KMS-11 (cell line): ENCODE results near the gene NANOS2.
"Not testable (repeated sequence)": the region's sequence is repeated elsewhere in the genome, so short reads cannot be mapped to it uniquely, and the experiment has no call there.

Source experiments
- H2AFZ ChIP-seq: fragments of 200-600 bp; sonication (generic); 2 replicates; pipeline ENCODE4 v1.6.1; 2016; ENCODE audit warnings: antibody characterized with exemption, mixed run types, low read depth
- H3K27ac ChIP-seq: fragments of 200-600 bp; sonication (generic); 2 replicates; pipeline ENCODE4 v1.6.1; 2016; ENCODE audit warnings: mild to moderate bottlenecking, mixed run types
- H3K27me3 ChIP-seq: fragments of 200-600 bp; sonication (generic); 2 replicates; pipeline ENCODE4 v1.6.1; 2017; ENCODE audit warnings: mild to moderate bottlenecking, low read depth, mixed run types, moderate library complexity; ENCODE audit not compliant: insufficient read depth
- H3K36me3 ChIP-seq: fragments of 200-600 bp; sonication (generic); 2 replicates; pipeline ENCODE4 v1.6.1; 2017; ENCODE audit warnings: mild to moderate bottlenecking, mixed run types; ENCODE audit not compliant: insufficient read depth
- H3K4me1 ChIP-seq: fragments of 200-600 bp; sonication (generic); 2 replicates; pipeline ENCODE4 v1.6.1; 2016; ENCODE audit warnings: mild to moderate bottlenecking, low read depth, mixed run types; ENCODE audit not compliant: poor library complexity, severe bottlenecking
- H3K4me2 ChIP-seq: fragments of 200-600 bp; sonication (generic); 2 replicates; pipeline ENCODE4 v1.7.0; 2016; ENCODE audit warnings: mild to moderate bottlenecking, mixed run types
- H3K4me3 ChIP-seq: fragments of 200-600 bp; sonication (generic); IDR thresholded peaks from 2 replicates; pipeline ENCODE4 v1.6.1; 2017; ENCODE audit warnings: low read depth, low read length, mixed read lengths; ENCODE audit not compliant: insufficient read depth
- H3K79me2 ChIP-seq: fragments of 200-600 bp; sonication (generic); 2 replicates; pipeline ENCODE4 v1.6.1; 2016; ENCODE audit warnings: low read depth, mixed run types; ENCODE audit not compliant: insufficient read depth
- H3K9ac ChIP-seq: fragments of 200-600 bp; sonication (generic); 2 replicates; pipeline ENCODE4 v1.6.1; 2016; ENCODE audit warnings: mild to moderate bottlenecking, mixed run types
- H4K20me1 ChIP-seq: fragments of 200-600 bp; sonication (generic); 2 replicates; pipeline ENCODE4 v1.6.1; 2016; ENCODE audit warnings: mild to moderate bottlenecking, mixed run types; ENCODE audit not compliant: insufficient read depth
- TF ChIP-seq, protein P1 (sequence below): fragments of 200-600 bp; sonication (generic); conservative IDR thresholded peaks from 2 replicates; pipeline ENCODE4 v1.6.1; 2017; ENCODE audit warnings: low read depth, mild to moderate bottlenecking, antibody characterized with exemption, low read length, moderate library complexity, mixed read lengths

The NANOS2 gene

DNA sequence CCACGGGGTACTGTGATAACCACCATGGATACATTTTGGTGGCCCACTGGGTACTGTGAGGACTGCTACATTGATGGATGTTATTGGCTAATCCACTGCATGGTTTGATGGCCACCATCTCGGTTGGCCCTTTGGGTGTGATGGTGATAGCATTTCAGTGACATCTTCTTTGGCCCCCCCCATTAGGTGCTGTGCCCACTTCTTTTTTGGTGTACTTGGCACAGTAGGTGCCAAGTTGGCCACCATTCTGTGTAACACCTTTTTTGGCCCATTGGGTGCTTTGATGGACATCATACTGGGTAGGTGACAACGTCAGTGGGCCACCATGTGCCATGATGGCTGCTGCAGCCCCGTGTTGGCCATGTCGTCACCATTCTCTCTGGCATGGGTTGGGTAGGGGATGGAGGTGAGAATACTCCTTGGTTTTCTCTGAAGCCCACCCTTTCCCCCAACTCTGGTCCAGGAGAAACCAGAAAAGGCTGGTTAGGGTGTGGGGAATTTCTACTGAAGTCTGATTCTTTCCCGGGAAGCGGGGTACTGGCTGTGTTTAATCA lies 41.3 kb downstream of the NANOS2 start:
- TF ChIP-seq, protein P1, sequence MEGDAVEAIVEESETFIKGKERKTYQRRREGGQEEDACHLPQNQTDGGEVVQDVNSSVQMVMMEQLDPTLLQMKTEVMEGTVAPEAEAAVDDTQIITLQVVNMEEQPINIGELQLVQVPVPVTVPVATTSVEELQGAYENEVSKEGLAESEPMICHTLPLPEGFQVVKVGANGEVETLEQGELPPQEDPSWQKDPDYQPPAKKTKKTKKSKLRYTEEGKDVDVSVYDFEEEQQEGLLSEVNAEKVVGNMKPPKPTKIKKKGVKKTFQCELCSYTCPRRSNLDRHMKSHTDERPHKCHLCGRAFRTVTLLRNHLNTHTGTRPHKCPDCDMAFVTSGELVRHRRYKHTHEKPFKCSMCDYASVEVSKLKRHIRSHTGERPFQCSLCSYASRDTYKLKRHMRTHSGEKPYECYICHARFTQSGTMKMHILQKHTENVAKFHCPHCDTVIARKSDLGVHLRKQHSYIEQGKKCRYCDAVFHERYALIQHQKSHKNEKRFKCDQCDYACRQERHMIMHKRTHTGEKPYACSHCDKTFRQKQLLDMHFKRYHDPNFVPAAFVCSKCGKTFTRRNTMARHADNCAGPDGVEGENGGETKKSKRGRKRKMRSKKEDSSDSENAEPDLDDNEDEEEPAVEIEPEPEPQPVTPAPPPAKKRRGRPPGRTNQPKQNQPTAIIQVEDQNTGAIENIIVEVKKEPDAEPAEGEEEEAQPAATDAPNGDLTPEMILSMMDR: no peak
- no peak overlapping the region for H2AFZ ChIP-seq
- H3K4me2 ChIP-seq: no peak overlapping the region
- no peak overlapping the region for H3K27ac ChIP-seq
- H3K36me3 ChIP-seq: no peaks in the 10 kb centered on the region
- no peak overlapping the region for H3K4me3 ChIP-seq
- no peaks in the 10 kb centered on the region for H3K79me2 ChIP-seq
- no peaks in the 10 kb centered on the region for H4K20me1 ChIP-seq
- H3K9ac ChIP-seq: no peak overlapping the region
- H3K4me1 ChIP-seq: peaks cover 4% of the 10 kb centered on the region
- H3K27me3 ChIP-seq: peaks cover 54% of the 10 kb centered on the region; the same call in 1 of the 2 replicates

DNA sequence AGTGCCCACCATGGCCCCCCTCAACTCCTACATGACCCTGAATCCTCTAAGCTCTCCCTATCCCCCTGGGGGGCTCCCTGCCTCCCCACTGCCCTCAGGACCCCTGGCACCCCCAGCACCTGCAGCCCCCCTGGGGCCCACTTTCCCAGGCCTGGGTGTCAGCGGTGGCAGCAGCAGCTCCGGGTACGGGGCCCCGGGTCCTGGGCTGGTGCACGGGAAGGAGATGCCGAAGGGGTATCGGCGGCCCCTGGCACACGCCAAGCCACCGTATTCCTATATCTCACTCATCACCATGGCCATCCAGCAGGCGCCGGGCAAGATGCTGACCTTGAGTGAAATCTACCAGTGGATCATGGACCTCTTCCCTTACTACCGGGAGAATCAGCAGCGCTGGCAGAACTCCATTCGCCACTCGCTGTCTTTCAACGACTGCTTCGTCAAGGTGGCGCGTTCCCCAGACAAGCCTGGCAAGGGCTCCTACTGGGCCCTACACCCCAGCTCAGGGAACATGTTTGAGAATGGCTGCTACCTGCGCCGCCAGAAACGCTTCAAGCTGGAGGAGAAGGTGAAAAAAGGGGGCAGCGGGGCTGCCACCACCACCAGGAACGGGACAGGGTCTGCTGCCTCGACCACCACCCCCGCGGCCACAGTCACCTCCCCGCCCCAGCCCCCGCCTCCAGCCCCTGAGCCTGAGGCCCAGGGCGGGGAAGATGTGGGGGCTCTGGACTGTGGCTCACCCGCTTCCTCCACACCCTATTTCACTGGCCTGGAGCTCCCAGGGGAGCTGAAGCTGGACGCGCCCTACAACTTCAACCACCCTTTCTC lies 42.3 kb downstream of the NANOS2 start:
- Histone ChIP-seq H3K4me3 (no peak overlapping the region), H4K20me1 (no peaks in the 10 kb centered on the region), H2AFZ (no peak overlapping the region), H3K36me3 (no peaks in the 10 kb centered on the region), H3K27ac (no peak overlapping the region), H3K9ac (no peak overlapping the region), H3K4me2 (no peak overlapping the region), H3K4me1 (peaks cover 4% of the 10 kb centered on the region), H3K79me2 (no peaks in the 10 kb centered on the region), H3K27me3 (peaks cover 60% of the 10 kb centered on the region)
- TF ChIP-seq, protein P1: no peak

DNA sequence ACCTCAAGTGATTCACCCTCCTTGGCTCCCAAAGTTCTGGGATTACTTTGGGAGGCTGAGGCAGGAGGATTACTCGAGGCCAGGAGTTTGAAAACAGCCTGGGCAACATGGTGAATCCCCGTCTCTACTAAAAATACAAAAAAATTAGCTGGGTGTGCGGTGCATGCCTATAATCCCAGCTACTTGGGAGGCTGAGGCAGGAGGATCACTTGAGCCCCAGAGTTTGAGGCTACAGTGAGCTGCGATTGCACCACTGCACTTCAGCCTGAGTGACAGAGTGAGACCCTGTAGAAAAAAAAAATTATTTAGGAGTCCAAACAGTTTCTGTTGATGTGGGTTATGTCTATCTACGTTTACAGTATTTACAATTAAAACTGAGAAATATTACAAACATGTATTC lies 43.8 kb downstream of the NANOS2 start:
- H3K27me3 ChIP-seq: peaks cover 71% of the 10 kb centered on the region
- TF ChIP-seq, protein P1: no peak

DNA sequence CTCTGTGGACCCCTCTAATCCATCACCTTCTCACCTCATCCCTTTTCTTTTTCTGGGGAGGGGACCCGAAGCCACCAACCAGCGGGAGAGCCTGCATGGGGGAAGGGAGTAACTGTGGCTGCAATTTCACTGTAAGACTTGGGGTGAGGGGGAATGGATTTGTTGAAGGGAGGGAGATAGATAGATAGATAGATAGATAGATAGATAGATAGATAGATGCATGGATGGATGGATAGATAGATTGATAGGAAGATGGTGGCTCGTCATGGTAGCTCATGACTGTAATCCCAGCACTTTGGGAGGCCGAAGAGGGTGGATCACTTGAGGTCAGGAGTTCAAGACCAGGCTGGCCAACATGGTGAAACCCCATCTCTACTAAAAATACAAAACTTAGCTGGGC lies 47.3 kb downstream of the NANOS2 start:
- H3K27ac ChIP-seq, H3K4me3 ChIP-seq, H4K20me1 ChIP-seq, H2AFZ ChIP-seq, H3K9ac ChIP-seq, H3K4me2 ChIP-seq, H3K36me3 ChIP-seq, H3K79me2 ChIP-seq: not testable (repeated sequence)
- H3K4me1 ChIP-seq: peaks cover 10% of the 10 kb centered on the region
- peaks cover 77% of the 10 kb centered on the region for H3K27me3 ChIP-seq

More for the DNA sequence above, 43.8 kb downstream of the NANOS2 start:
- Histone ChIP-seq H3K27ac (no peak overlapping the region), H3K4me1 (peaks cover 4% of the 10 kb centered on the region), H4K20me1 (no peaks in the 10 kb centered on the region), H2AFZ (no peak overlapping the region), H3K4me3 (no peak overlapping the region), H3K9ac (no peak overlapping the region), H3K4me2 (no peak overlapping the region), H3K36me3 (no peaks in the 10 kb centered on the region), H3K79me2 (no peaks in the 10 kb centered on the region)
